Measurements from ENCODE around the gene TRPC4.

- no peak for TF ChIP-seq CTCF (IDR thresholded peaks at IDR 0.05)
- TF ChIP-seq POLR2A (IDR thresholded peaks at IDR 0.05): no peak
These were observed 190.5 kb downstream of the TRPC4 start for GRCh38 chr13:37679043-37679442.

All from transverse colon (tissue), 3 donors.